ENCODE data around the gene E2F2.

The E2F2 gene

DNA sequence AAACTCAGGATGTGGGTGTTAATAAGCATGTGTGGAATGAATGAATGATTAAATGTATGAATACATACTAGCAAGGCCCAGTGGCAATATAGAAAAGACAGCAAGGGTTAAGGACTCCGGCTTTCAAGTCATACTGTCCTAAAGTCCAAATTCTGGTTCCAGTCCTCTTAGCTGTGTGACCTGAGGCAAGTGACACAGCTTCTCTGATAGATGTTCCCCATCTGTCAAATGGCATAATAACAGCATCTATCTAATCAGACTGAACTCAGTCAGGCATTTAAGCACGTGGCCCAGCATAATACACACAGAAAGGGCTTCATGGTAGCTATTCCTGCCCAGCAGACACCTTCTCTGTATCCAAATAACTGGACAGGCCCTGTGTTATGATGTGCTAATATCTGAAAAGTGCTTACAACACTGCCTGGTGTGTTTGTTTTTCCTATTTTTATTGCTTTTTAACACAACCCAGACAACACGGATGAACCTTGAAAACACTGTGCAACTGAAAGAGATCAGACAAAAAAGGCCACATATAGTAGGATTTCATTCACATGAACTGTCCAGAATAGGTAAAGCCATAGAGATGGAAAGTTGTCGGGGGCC, 59.5 kb downstream of the E2F2 start:
- H3K4me2 ChIP-seq (ENCODE audit: low read length) = no peak overlapping the region
- TF ChIP-seq, protein P1, sequence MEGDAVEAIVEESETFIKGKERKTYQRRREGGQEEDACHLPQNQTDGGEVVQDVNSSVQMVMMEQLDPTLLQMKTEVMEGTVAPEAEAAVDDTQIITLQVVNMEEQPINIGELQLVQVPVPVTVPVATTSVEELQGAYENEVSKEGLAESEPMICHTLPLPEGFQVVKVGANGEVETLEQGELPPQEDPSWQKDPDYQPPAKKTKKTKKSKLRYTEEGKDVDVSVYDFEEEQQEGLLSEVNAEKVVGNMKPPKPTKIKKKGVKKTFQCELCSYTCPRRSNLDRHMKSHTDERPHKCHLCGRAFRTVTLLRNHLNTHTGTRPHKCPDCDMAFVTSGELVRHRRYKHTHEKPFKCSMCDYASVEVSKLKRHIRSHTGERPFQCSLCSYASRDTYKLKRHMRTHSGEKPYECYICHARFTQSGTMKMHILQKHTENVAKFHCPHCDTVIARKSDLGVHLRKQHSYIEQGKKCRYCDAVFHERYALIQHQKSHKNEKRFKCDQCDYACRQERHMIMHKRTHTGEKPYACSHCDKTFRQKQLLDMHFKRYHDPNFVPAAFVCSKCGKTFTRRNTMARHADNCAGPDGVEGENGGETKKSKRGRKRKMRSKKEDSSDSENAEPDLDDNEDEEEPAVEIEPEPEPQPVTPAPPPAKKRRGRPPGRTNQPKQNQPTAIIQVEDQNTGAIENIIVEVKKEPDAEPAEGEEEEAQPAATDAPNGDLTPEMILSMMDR (IDR thresholded peaks at IDR 0.05) = no peak
- peaks cover 3% of the 10 kb centered on the region for H3K4me1 ChIP-seq
- H3K4me3 ChIP-seq (ENCODE audit: low read depth, low read length) = no peak overlapping the region
- no peaks in the 10 kb centered on the region for H3K9me3 ChIP-seq (ENCODE audit: control insufficient read depth, low read length)
- H2AFZ ChIP-seq = no peak overlapping the region
- peaks cover 4% of the 10 kb centered on the region for H3K79me2 ChIP-seq
- no peak overlapping the region for H3K27ac ChIP-seq
- H3K9ac ChIP-seq = no peak overlapping the region
- H3K36me3 ChIP-seq (ENCODE audit: control insufficient read depth, insufficient read depth, low read length) = no peaks in the 10 kb centered on the region
- no peaks in the 10 kb centered on the region for H3K27me3 ChIP-seq (ENCODE audit: control insufficient read depth, insufficient read depth, low read length)

DNA sequence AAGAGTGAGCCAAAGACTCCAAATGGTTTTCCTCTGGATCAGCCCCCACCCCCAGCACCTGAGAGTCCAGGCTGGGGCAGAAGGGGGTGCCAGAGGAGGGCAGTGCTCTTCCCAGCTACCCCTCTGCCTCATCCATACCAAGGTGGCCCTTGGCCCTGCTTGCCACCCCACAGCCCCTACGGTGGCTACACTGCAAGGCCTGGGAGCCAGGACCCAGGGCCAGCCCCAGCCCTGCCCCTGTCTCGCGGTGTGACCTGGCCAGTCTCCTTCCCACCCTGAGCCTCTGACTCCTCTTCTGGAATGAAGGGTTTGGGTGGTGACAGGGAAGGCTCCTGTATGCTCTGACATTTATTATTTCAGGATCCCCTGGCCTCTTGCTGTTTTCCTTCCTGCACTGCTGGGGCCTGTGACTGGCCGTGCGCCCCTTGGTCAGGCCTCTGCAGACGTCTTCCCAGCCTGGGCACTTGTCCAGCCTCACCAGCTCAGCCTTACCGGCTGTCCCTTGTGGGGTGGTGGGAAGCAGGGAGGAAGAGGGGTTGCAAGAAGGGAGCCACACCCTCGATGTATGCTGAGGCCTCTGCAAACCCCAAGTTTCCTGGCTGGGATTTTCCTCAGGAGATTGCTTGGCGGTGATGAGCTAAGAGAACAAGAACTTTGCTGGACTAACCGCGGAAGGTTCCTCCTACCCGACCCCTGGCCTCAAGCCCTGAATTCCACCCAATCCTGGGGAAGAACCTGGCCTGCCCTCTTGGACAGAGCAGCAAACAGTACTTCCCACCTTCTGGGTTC, 60.6 kb downstream of the E2F2 start:
- Histone ChIP-seq H3K27me3 (ENCODE audit: control insufficient read depth, insufficient read depth, low read length) (no peaks in the 10 kb centered on the region), H3K4me1 (peaks cover 3% of the 10 kb centered on the region), H3K9me3 (ENCODE audit: control insufficient read depth, low read length) (no peaks in the 10 kb centered on the region), H3K27ac (no peak overlapping the region), H3K36me3 (ENCODE audit: control insufficient read depth, insufficient read depth, low read length) (no peaks in the 10 kb centered on the region), H3K4me2 (ENCODE audit: low read length) (no peak overlapping the region), H3K79me2 (peaks cover 3% of the 10 kb centered on the region), H3K4me3 (ENCODE audit: low read depth, low read length) (no peak overlapping the region), H2AFZ (no peak overlapping the region), H3K9ac (no peak overlapping the region)
- TF ChIP-seq, protein P1 (IDR thresholded peaks at IDR 0.05) = no peak

DNA sequence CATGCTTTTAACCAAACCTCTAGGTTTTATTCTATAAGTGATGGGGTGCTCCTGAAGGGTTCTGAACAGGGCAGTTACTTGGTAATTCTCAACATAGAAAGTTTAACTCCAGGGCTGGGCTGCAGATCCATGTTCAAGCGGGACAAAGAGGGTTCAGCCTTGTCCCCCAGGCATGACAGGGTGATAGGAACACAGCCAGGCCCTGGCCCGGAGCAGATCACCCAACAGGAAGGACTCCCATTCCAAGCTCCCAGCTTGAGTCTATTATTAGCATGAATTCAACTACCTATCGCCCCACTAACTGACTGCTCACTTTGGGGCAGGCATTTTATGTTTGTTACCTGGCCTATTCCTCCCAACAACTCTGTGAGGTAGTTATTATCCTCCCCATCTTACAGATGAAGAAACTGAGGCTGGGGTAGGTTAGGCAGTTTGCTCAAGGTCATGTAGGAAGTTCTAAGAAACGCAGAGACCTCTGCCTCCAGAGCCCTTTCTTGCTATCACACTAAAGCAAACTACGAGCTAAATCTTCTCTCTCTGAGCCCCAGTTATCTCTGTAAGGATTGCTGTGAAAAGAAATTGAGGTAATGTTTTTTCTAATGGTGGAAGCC, 61.6 kb downstream of the E2F2 start:
- Histone ChIP-seq H3K4me3 (ENCODE audit: low read depth, low read length) (no peak overlapping the region), H3K79me2 (no peaks in the 10 kb centered on the region), H3K9ac (no peak overlapping the region), H3K9me3 (ENCODE audit: control insufficient read depth, low read length) (no peaks in the 10 kb centered on the region), H3K4me1 (no peaks in the 10 kb centered on the region), H3K36me3 (ENCODE audit: control insufficient read depth, insufficient read depth, low read length) (no peaks in the 10 kb centered on the region), H2AFZ (no peak overlapping the region), H3K4me2 (ENCODE audit: low read length) (no peak overlapping the region), H3K27me3 (ENCODE audit: control insufficient read depth, insufficient read depth, low read length) (no peaks in the 10 kb centered on the region), H3K27ac (no peak overlapping the region)
- TF ChIP-seq, protein P1 (IDR thresholded peaks at IDR 0.05) = no peak

DNA sequence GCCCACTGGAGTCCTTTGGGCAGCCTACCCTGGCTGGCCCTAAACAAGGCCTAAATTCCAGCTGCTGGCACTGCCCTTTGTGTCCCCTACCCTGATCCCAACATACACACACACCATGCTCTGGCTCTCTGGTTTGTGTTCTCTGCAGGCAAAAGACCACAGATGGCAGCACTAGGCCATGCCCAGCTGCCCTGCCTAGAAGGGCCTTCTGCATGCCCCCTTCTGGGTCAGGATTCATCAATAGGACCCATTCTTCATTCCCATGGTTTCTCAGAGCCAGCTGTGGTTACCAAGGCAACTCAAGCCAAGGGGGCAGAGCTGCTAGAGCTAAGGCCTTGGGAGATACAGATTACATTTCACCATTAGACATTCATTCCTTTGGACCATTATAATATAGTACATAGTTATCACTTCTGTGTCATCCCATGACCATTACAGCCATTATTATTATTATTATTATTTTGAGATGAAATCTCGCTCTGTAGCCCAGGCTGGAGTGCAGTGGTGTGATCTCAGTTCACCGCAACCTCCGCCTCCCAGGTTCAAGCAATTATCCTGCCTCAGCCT, 64.5 kb downstream of the E2F2 start:
- no peaks in the 10 kb centered on the region for H3K79me2 ChIP-seq
- no peaks in the 10 kb centered on the region for H3K4me1 ChIP-seq
- no peak overlapping the region for H3K4me3 ChIP-seq (ENCODE audit: low read depth, low read length)
- H3K4me2 ChIP-seq (ENCODE audit: low read length) = no peak overlapping the region
- no peak overlapping the region for H3K27ac ChIP-seq
- H3K9ac ChIP-seq = no peak overlapping the region
- H3K9me3 ChIP-seq (ENCODE audit: control insufficient read depth, low read length) = no peaks in the 10 kb centered on the region
- TF ChIP-seq, protein P1 (IDR thresholded peaks at IDR 0.05) = no peak
- no peaks in the 10 kb centered on the region for H3K27me3 ChIP-seq (ENCODE audit: control insufficient read depth, insufficient read depth, low read length)
- no peak overlapping the region for H2AFZ ChIP-seq
- no peaks in the 10 kb centered on the region for H3K36me3 ChIP-seq (ENCODE audit: control insufficient read depth, insufficient read depth, low read length)
